Heart left ventricle (tissue), 16 donors: ENCODE results near the gene EIF1. TPM values are rescaled to one million over a fixed set of nuclear protein-coding genes. Genes with fewer than 3 reads are reported as not detected.
A peak's percentile ranks its signal among the peaks of the same experiment; 100 is the strongest.

Experiments
- ATAC-seq, 4 donors: fragments of 200-7000 bp; cut with Tn5 transposase; one replicate each; pipeline ENCODE4 v1.9.1; 2020 to 2022; ENCODE audit warnings: moderate library complexity in 4 of 4, mild to moderate bottlenecking in 3 of 4, moderate number of reproducible peaks in 1 of 4
- DNase-seq, 5 donors: peaks; one replicate each; pipeline ENCODE4 v3.0.0-alpha.2; 2020
- H3K27ac ChIP-seq, 12 donors: fragments of 200-600 bp; sonication (generic) in 4 of 12; one replicate each; pipeline versions ENCODE4 v1.5.0 to v1.8.0; 2016 to 2022; ENCODE audit warnings: mild to moderate bottlenecking in 2 of 12
- H3K27me3 ChIP-seq, 9 donors: fragments of 200-600 bp; sonication (generic) in 2 of 9; one replicate each; pipeline versions ENCODE4 v1.5.1 to v1.8.0; 2016 to 2022; ENCODE audit warnings: mild to moderate bottlenecking in 3 of 9
- H3K36me3 ChIP-seq, 9 donors: fragments of 200-600 bp; sonication (generic) in 2 of 9; one replicate each; pipeline versions ENCODE4 v1.5.0 to v1.8.0; 2018 to 2022; ENCODE audit warnings: mild to moderate bottlenecking in 2 of 9
- H3K4me1 ChIP-seq, 12 donors: fragments of 200-600 bp; sonication (generic) in 4 of 12; one replicate each; pipeline versions ENCODE4 v1.5.0 to v1.8.0; 2016 to 2022; ENCODE audit warnings: mild to moderate bottlenecking in 3 of 12
- H3K4me3 ChIP-seq, 12 donors: fragments of 200-600 bp; sonication (generic) in 4 of 12; one replicate each; pipeline versions ENCODE4 v1.5.0 to v1.8.0; 2017 to 2022; ENCODE audit warnings: mild to moderate bottlenecking in 9 of 12, moderate library complexity in 4 of 12
- H3K9me3 ChIP-seq, 12 donors: fragments of 200-600 bp; sonication (generic) in 4 of 12; one replicate each; pipeline versions ENCODE4 v1.5.0 to v1.8.0; 2016 to 2022; ENCODE audit warnings: mild to moderate bottlenecking in 1 of 12
- POLR2A ChIP-seq, 2 donors: fragments of 450-650 bp; IDR thresholded peaks; one replicate each; pipeline ENCODE4 v1.6.1; 2017; ENCODE audit warnings: antibody characterized with exemption in 2 of 2, mild to moderate bottlenecking in 2 of 2, moderate library complexity in 2 of 2
- WGBS, 4 donors: extraction: QIAGEN DNeasy Blood & Tissue Kit in 2 of 4; methylation state at CpG; one replicate each; pipeline versions ENCODE4 v1.1.5 to v1.1.7; 2013 to 2018; 5-methylcytosine and 5-hydroxymethylcytosine counted together
- intact Hi-C, 10 donors: fragments of 100-400 bp; cut with DNase I; formaldehyde crosslinking; loops; one replicate each; pipeline versions ENCODE4 v1.11.1 to v1.14.2; 2022
- polyA plus RNA-seq, 2 donors: library from polyadenylated mRNA; stranded (reverse); fragments of 200-250 nt; gene quantifications; one replicate each; pipeline ENCODE4 v1.2.3, GENCODE V29; 2013
- total RNA-seq, 9 donors: library from RNA; depleted of rRNA in 2 of 9; stranded (reverse); fragments of >200 nt in 2 of 9; fragmentation: NEBNext Ultra II Directional in 3 of 9; extraction: Animal tissue kit (Norgen Biotek cat#: 25700) in 3 of 9; gene quantifications; one replicate each; pipeline versions ENCODE4 v1.1.0 to v1.2.4, GENCODE V29; 2016 to 2023
- TF ChIP-seq, protein P1 (sequence below), 12 donors: fragments of 200-600 bp; sonication (generic) in 4 of 12; IDR thresholded peaks; one replicate each; pipeline versions ENCODE4 v1.5.0 to v1.8.0; 2018 to 2022; ENCODE audit warnings: antibody characterized with exemption in 12 of 12, mild to moderate bottlenecking in 5 of 12
- donor health status: ischemic (EF 13 %, LVEDD 7.1; RV severe dilation, severe dysfunction).
- donor health status: healthy with polysubstance abuse.
- donor health status: DM: no; HTN: yes; CAD: no.
- donor health status: DM: no; HTN: no; CAD: no.
- donor health status: ischemic (EF 25% LVEDD 6.9; RV normal size, moderate dysfunction).
- donor health status: ischemic (EF 25% LVEDD 5.7; RV mildly dilated, moderate dysfunction).
- donor health status: healthy.
- donor health status: DM: yes; HTN: yes; CAD: no.
- donor health status: ischemic (EF 35%, LVEDD 5.7; RV mildly dilated, moderate dysfunction).
- donor health status: nonischemic (EF 11% LVEDD 7.7; RV severe dilation, severe dysfunction).
- donor health status: DM: yes; HTN: yes; CAD: no.
- donor health status: PGD.
- donor health status: ischemic (EF 29% LVEDD 5.4; RV normal size, mild dysfunction).
- donor health status: nonischemic (EF 23%, LVEDD 6.1; RV moderate dilation, normal function).

EIF1 gene
- total and polyA plus RNA-seq, 11 donors, result 402 to 1,338 (median 1,111) TPM

DNA sequence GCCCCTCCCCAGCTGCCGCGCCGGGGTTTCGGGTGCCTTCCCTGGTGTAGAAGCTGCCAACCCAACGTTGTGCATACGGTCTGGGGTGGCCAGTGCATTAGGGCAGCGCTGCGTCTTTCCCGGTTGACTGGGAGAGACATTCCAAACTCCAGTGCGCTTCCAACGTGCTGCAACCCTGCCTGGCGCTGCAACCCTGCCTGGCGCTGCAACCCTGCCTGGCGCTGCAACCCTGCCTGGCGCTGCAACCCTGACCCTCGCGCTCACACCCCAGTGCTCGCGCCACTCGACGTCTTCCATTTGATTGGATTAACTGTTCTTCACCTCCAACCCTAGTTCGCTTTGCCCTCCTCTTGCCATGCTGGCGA is 46.2 kb downstream of the EIF1 start:
- ATAC-seq (peak in 1 of 4 donors; percentile 3), DNase-seq (no peak)
- no peak overlapping the region for H3K27ac ChIP-seq
- TF ChIP-seq, protein P1, sequence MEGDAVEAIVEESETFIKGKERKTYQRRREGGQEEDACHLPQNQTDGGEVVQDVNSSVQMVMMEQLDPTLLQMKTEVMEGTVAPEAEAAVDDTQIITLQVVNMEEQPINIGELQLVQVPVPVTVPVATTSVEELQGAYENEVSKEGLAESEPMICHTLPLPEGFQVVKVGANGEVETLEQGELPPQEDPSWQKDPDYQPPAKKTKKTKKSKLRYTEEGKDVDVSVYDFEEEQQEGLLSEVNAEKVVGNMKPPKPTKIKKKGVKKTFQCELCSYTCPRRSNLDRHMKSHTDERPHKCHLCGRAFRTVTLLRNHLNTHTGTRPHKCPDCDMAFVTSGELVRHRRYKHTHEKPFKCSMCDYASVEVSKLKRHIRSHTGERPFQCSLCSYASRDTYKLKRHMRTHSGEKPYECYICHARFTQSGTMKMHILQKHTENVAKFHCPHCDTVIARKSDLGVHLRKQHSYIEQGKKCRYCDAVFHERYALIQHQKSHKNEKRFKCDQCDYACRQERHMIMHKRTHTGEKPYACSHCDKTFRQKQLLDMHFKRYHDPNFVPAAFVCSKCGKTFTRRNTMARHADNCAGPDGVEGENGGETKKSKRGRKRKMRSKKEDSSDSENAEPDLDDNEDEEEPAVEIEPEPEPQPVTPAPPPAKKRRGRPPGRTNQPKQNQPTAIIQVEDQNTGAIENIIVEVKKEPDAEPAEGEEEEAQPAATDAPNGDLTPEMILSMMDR (IDR thresholded peaks at IDR 0.05), result no peak
- TF ChIP-seq POLR2A (IDR thresholded peaks at IDR 0.05), result no peak
- no peaks in the 10 kb centered on the region for H3K9me3 ChIP-seq
- H3K4me1 ChIP-seq, result peaks cover 3 to 25% (median 16%) of the 10 kb centered on the region in 12 donors
- peak overlapping the region; percentile 33 to 55 (median 44) for H3K4me3 ChIP-seq
- WGBS, 4 donors, result 2 to 17% (median 4%) methylated on average over 9 to 23 of the region's 23 CpGs
- no peaks in the 10 kb centered on the region for H3K36me3 ChIP-seq
- intact Hi-C loops, result loop anchor here in 3 of 10 donors (5.0 to 10.0 kb wide), 4 partner anchors 37 to 220 kb away; no protein-coding TSS in a partner anchor
- H3K27me3 ChIP-seq, result peaks cover 29 to 63% (median 53%) of the 10 kb centered on the region in 9 donors

DNA sequence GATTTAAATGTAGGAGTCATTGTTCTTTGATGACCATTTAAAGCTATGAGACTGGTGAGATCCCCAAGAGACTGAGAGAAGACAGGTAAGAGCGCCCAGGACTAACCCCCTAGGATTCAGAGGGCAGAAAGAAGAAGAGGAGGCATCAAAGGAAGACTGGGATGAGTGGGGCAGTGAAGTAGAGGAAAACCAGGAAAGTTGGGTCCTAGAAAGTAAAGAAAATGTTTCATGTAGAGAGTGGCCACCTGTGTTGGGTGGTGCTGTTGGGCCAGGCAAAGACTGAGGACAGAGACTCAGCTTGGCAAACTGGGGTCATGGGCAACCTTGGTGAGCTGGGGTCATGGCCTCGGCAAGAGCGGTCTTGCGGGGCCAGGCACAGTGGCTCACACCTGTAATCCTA is 47.1 kb downstream of the EIF1 start:
- WGBS, 4 donors, result 87 to 92% (median 90%) methylated on average over 4 of the region's 4 CpGs
- DNase-seq (no peak), ATAC-seq (no peak)
- H3K27me3 ChIP-seq, result peaks cover 29 to 63% (median 53%) of the 10 kb centered on the region in 9 donors
- H3K9me3 ChIP-seq, result no peaks in the 10 kb centered on the region
- intact Hi-C loops, result loop anchor here in 3 of 10 donors (5.0 to 10.0 kb wide), 4 partner anchors 37 to 219 kb away; no protein-coding TSS in a partner anchor
- no peak overlapping the region for H3K4me3 ChIP-seq
- no peaks in the 10 kb centered on the region for H3K36me3 ChIP-seq
- no peak overlapping the region for H3K27ac ChIP-seq
- TF ChIP-seq, protein P1 (IDR thresholded peaks at IDR 0.05), result no peak
- H3K4me1 ChIP-seq, result peaks cover 3 to 25% (median 16%) of the 10 kb centered on the region in 12 donors

DNA sequence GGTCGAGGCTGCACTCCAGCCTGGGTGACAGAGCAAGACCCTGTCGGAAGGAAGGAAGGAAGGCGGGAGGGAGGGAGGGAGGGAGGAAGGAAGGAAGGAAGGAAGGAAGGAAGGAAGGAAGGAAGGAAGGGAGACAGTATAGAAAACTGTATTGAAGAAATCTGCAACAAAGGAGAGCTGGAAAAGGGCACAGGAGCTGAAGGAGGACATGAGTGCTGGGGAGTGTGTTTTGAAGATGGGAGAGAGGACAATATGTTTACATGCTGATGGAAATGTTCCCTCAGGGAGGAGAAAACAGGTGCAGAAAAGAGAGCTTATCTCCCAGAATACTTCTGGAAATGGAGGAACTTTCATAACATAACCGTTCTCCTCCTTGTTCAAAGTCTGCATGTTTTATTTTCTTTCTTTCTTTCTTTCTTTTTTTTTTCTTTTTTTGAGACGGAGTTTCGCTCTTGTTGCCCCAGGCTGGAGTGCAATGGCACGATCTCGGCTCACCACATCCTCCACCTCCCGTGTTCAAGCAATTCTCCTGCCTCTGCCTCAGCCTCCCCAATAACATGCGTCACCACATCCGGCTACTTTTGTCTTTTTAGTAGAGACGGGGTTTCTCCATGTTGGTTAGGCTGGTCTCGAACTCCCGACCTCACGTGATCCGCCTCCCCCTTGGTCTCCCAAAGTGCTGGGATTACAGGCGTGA is 48.4 kb downstream of the EIF1 start:
- no peaks in the 10 kb centered on the region for H3K9me3 ChIP-seq
- no peak for DNase-seq
- intact Hi-C loops, result loop anchor here in 3 of 10 donors (5.0 to 10.0 kb wide), 4 partner anchors 35 to 218 kb away; no protein-coding TSS in a partner anchor
- 62 to 71% (median 69%) methylated on average over 17 of the region's 17 CpGs for WGBS, 4 donors
- H3K4me1 ChIP-seq, result peaks cover 3 to 25% (median 16%) of the 10 kb centered on the region in 12 donors
- ATAC-seq, result no peak
- peaks cover 29 to 57% (median 53%) of the 10 kb centered on the region in 9 donors for H3K27me3 ChIP-seq
- no peak for TF ChIP-seq POLR2A (IDR thresholded peaks at IDR 0.05)
- TF ChIP-seq, protein P1 (IDR thresholded peaks at IDR 0.05), result no peak
- no peaks in the 10 kb centered on the region for H3K36me3 ChIP-seq
- no peak overlapping the region for H3K27ac ChIP-seq
- no peak overlapping the region for H3K4me3 ChIP-seq

DNA sequence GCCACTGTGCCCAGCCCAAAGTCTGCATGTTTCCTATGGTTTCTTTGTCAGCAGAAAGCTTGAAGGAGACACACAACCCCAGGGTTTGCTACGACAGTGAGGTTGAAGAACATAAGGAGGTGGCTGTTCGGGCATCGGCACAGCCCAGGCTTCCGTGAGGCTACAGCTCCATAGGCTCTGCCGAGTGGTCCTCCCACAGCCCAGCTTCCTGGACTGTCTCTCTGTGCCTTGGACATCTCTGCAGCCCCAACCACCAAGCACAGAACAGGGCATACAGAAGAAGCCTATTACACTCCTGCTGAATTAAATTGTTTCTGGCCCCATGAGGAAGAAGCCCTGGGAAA is 49.0 kb downstream of the EIF1 start:
- DNase-seq, result no peak
- H3K9me3 ChIP-seq, result no peaks in the 10 kb centered on the region
- ATAC-seq, result peak in 3 of 4 donors; percentile 3 to 4 (median 3)
- TF ChIP-seq POLR2A (IDR thresholded peaks at IDR 0.05), result no peak
- TF ChIP-seq, protein P1 (IDR thresholded peaks at IDR 0.05), result no peak
- peaks cover 29 to 51% (median 48%) of the 10 kb centered on the region in 9 donors for H3K27me3 ChIP-seq
- intact Hi-C loops, result loop anchor here in 9 of 10 donors (1.0 to 10.0 kb wide), 7 partner anchors 35 to 217 kb away; no protein-coding TSS in a partner anchor
- 18 to 39% (median 33%) methylated on average over 5 of the region's 5 CpGs for WGBS, 4 donors
- H3K36me3 ChIP-seq, result no peaks in the 10 kb centered on the region
- H3K4me1 ChIP-seq, result peaks cover 3 to 25% (median 16%) of the 10 kb centered on the region in 12 donors
- no peak overlapping the region for H3K27ac ChIP-seq
- no peak overlapping the region for H3K4me3 ChIP-seq
